GM12874 (cell line): ENCODE measurements around the gene PRKAB1.

Source experiments
- CTCF ChIP-seq: IDR thresholded peaks from 2 replicates; pipeline ENCODE4 v1.5.1; 2011; ENCODE audit warnings: low read depth, mild to moderate bottlenecking, control low read depth, low read length, moderate library complexity; ENCODE audit not compliant: insufficient read depth

Gene PRKAB1

GRCh38 chr12:119695034-119695433 is 27.1 kb downstream of the PRKAB1 start:
- TF ChIP-seq CTCF: peak; percentile 50

- no peak for TF ChIP-seq CTCF
Observed at GRCh38 chr12:119696943-119697342, 29.0 kb downstream of the PRKAB1 start.

- TF ChIP-seq CTCF: no peak
Observed at GRCh38 chr12:119699199-119699760, 31.3 kb downstream of the PRKAB1 start.

- TF ChIP-seq CTCF: no peak
Observed at GRCh38 chr12:119700078-119700477, 32.1 kb downstream of the PRKAB1 start.

GRCh38 chr12:119704065-119704747 is 36.3 kb downstream of the PRKAB1 start:
- TF ChIP-seq CTCF: no peak

GRCh38 chr12:119705182-119705581 is 37.2 kb downstream of the PRKAB1 start:
- TF ChIP-seq CTCF: no peak

GRCh38 chr12:119710374-119710964 is 42.5 kb downstream of the PRKAB1 start:
- TF ChIP-seq CTCF: no peak
